ENCODE data around the gene MIOX.

MIOX gene

DNA sequence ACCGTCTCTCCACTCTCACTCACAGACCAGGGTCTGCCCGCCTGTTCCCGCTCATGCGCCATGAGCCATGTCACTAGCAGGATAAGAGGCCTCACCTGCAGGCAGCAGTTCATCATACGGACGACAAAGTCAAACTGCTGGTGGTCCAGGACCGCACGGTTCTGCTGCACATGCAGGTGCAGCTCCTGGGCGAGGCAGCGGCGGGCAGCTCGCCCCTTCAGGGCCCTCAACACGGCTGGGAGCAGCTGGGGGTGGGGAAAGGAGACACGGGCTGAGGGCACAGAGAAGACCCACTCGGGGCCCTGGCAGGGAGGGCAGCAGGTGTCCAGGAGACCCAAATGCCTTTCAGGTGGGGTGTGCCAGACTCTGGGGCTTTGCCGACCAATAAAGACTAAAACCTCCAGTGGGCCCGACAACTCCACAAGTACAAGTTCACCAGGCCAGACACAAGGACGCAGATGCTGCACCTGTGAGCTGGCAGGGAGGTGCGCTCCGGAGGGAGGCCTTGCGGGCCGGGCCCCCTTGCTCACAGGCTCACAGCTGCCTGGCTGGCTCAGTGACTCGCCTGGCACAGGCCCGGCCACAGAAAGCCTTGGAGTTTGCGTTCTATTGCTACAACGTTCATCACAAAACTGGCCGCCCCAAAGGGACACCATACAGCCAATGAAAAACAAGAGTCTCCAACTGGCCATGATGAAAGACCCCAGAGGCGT, 23.3 kb upstream of the MIOX start:
- Histone ChIP-seq H3K27me3 (ENCODE audit: insufficient read depth, low read depth) (no peaks in the 10 kb centered on the region), H3K36me3 (ENCODE audit: insufficient read depth) (no peaks in the 10 kb centered on the region), H3K79me2 (ENCODE audit: insufficient read depth, low read depth) (peaks cover under 1% of the 10 kb centered on the region; the same call in 1 of the 2 replicates), H3K4me2 (no peak overlapping the region), H3K4me1 (ENCODE audit: low read depth, poor library complexity, severe bottlenecking) (peaks cover 7% of the 10 kb centered on the region), H3K27ac (no peak overlapping the region), H3K4me3 (IDR thresholded peaks at IDR 0.05; ENCODE audit: insufficient read depth, low read depth, low read length) (no peak overlapping the region), H3K9ac (no peak overlapping the region), H2AFZ (ENCODE audit: low read depth) (no peak overlapping the region), H4K20me1 (ENCODE audit: insufficient read depth) (no peaks in the 10 kb centered on the region)
- no peak for TF ChIP-seq CTCF (conservative IDR thresholded peaks at IDR 0.05; ENCODE audit: low read depth, low read length)

DNA sequence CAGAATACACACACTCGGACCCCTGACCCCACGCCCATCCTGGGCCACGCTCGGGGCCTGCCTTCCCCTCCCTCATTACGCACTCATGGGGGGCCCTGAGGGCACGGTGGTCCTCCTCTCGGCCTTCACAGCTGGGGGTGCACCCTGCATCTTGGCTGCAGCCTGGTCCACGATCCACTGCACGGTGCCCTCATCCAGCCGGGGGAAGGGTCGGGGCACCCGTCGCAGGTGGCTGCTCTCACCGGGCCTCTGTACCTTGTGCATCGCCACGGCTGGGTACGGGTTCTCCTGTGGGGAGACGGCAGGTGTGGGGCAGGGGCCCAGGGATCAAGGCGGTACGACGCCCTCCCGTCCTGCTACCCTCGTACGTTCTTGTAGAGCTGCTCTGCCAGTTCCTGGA, 22.2 kb upstream of the MIOX start:
- Histone ChIP-seq H4K20me1 (ENCODE audit: insufficient read depth) (no peaks in the 10 kb centered on the region), H3K79me2 (ENCODE audit: insufficient read depth, low read depth) (peaks cover 11% of the 10 kb centered on the region; the same call in 1 of the 2 replicates), H2AFZ (ENCODE audit: low read depth) (no peak overlapping the region), H3K4me1 (ENCODE audit: low read depth, poor library complexity, severe bottlenecking) (peaks cover 18% of the 10 kb centered on the region), H3K36me3 (ENCODE audit: insufficient read depth) (no peaks in the 10 kb centered on the region), H3K27ac (no peak overlapping the region), H3K4me2 (no peak overlapping the region), H3K27me3 (ENCODE audit: insufficient read depth, low read depth) (no peaks in the 10 kb centered on the region), H3K9ac (no peak overlapping the region), H3K4me3 (IDR thresholded peaks at IDR 0.05; ENCODE audit: insufficient read depth, low read depth, low read length) (no peak overlapping the region)
- TF ChIP-seq CTCF (conservative IDR thresholded peaks at IDR 0.05; ENCODE audit: low read depth, low read length): no peak

GRCh38 chr22:50465066-50465930, 21.4 kb upstream of the MIOX start:
- Histone ChIP-seq H3K27me3 (ENCODE audit: insufficient read depth, low read depth) (no peaks in the 10 kb centered on the region), H3K4me2 (no peak overlapping the region), H4K20me1 (ENCODE audit: insufficient read depth) (no peaks in the 10 kb centered on the region)

DNA sequence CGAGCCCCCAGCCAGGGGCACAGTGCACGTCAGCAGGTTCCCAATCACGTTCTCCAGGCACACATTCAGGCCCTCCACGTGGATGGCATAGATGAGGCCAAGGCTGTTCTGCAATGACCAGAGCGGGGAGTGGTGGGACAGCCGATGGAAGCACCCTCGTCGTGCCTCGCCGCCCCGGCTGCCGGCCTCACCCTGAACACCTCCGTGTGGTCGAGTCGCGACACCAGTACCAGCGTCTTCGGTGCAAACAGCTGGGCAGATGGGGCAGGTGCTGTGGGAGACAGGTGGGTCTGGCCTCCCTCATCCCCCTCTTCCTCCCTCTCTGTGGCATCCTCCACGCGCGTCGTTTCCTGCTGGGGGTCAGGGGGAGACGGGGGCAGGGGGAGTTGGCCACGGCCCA, 19.3 kb upstream of the MIOX start:
- Histone ChIP-seq H3K79me2 (ENCODE audit: insufficient read depth, low read depth) (peaks cover 28% of the 10 kb centered on the region), H2AFZ (ENCODE audit: low read depth) (no peak overlapping the region), H3K4me3 (IDR thresholded peaks at IDR 0.05; ENCODE audit: insufficient read depth, low read depth, low read length) (no peak overlapping the region), H3K4me2 (no peak overlapping the region), H4K20me1 (ENCODE audit: insufficient read depth) (no peaks in the 10 kb centered on the region), H3K27me3 (ENCODE audit: insufficient read depth, low read depth) (no peaks in the 10 kb centered on the region), H3K9ac (no peak overlapping the region), H3K36me3 (ENCODE audit: insufficient read depth) (no peaks in the 10 kb centered on the region), H3K27ac (no peak overlapping the region), H3K4me1 (ENCODE audit: low read depth, poor library complexity, severe bottlenecking) (peaks cover 41% of the 10 kb centered on the region)
- no peak for TF ChIP-seq CTCF (conservative IDR thresholded peaks at IDR 0.05; ENCODE audit: low read depth, low read length)

More at GRCh38 chr22:50465066-50465930, 21.4 kb upstream of the MIOX start:
- no peak overlapping the region for H2AFZ ChIP-seq (ENCODE audit: low read depth)
- H3K36me3 ChIP-seq (ENCODE audit: insufficient read depth): no peaks in the 10 kb centered on the region
- no peak overlapping the region for H3K4me3 ChIP-seq (IDR thresholded peaks at IDR 0.05; ENCODE audit: insufficient read depth, low read depth, low read length)
- H3K4me1 ChIP-seq (ENCODE audit: low read depth, poor library complexity, severe bottlenecking): peaks cover 20% of the 10 kb centered on the region
- TF ChIP-seq CTCF (conservative IDR thresholded peaks at IDR 0.05; ENCODE audit: low read depth, low read length): no peak
- H3K79me2 ChIP-seq (ENCODE audit: insufficient read depth, low read depth): peaks cover 11% of the 10 kb centered on the region; the same call in 1 of the 2 replicates
- H3K27ac ChIP-seq: no peak overlapping the region
- H3K9ac ChIP-seq: no peak overlapping the region
